Fibroblast of skin of right quadriceps (primary cell): ENCODE data around the gene NHP2.
A peak's percentile ranks its signal among the peaks of the same experiment; 100 is the strongest.
"Not testable (repeated sequence)": the region's sequence is repeated elsewhere in the genome, so short reads cannot be mapped to it uniquely, and the experiment has no call there.

Experiments used
- DNase-seq: peaks from one replicate; pipeline ENCODE4 v3.0.0-alpha.2; 2013

The NHP2 gene

GRCh38 chr5:178130234-178130575, 23.5 kb downstream of the NHP2 start:
- peak; percentile 17 for DNase-seq

GRCh38 chr5:178129296-178129695, 24.4 kb downstream of the NHP2 start:
- DNase-seq: no peak

- DNase-seq: not testable (repeated sequence)
Measured at GRCh38 chr5:178127300-178128009, 26.2 kb downstream of the NHP2 start.

- no peak for DNase-seq
Measured at GRCh38 chr5:178126556-178126955, 27.1 kb downstream of the NHP2 start.

GRCh38 chr5:178125253-178125906, 28.3 kb downstream of the NHP2 start:
- no peak for DNase-seq

GRCh38 chr5:178123966-178124925, 29.4 kb downstream of the NHP2 start:
- no peak for DNase-seq

- no peak for DNase-seq
Measured at GRCh38 chr5:178123094-178123965, 30.4 kb downstream of the NHP2 start.

GRCh38 chr5:178122346-178122745, 31.3 kb downstream of the NHP2 start:
- DNase-seq: no peak

- DNase-seq: no peak
Measured at GRCh38 chr5:178121391-178122276, 32.1 kb downstream of the NHP2 start.

GRCh38 chr5:178120607-178121357, 32.9 kb downstream of the NHP2 start:
- DNase-seq: peak; percentile 76

- no peak for DNase-seq
Measured at GRCh38 chr5:178119915-178120606, 33.6 kb downstream of the NHP2 start.

GRCh38 chr5:178117923-178118701, 35.6 kb downstream of the NHP2 start:
- no peak for DNase-seq

- DNase-seq: no peak
Measured at GRCh38 chr5:178116143-178116885, 37.4 kb downstream of the NHP2 start.

GRCh38 chr5:178115814-178116142, 37.9 kb downstream of the NHP2 start:
- no peak for DNase-seq

- no peak for DNase-seq
Measured at GRCh38 chr5:178115136-178115813, 38.4 kb downstream of the NHP2 start.

- no peak for DNase-seq
Measured at GRCh38 chr5:178114325-178115135, 39.2 kb downstream of the NHP2 start.

- no peak for DNase-seq
Measured at GRCh38 chr5:178113841-178114324, 39.8 kb downstream of the NHP2 start.
